ENCODE data around the gene CHMP4B. TPM values are rescaled to one million over a fixed set of nuclear protein-coding genes. Genes with fewer than 3 reads are reported as not detected.
A peak's percentile ranks its signal among the peaks of the same experiment; 100 is the strongest.

Gene CHMP4B
- total RNA-seq, 2 experiments from 2014 or later = 44.2 to 49.3 TPM

GRCh38 chr20:33847006-33847405 lies 35.9 kb downstream of the CHMP4B start:
- Mint-ChIP-seq H3K36me3 (ENCODE audit: low read depth) (peaks cover 40% of the 10 kb centered on the region), H3K9me3 (no peaks in the 10 kb centered on the region), H3K4me3 (no peak overlapping the region)

GRCh38 chr20:33848391-33848790 lies 37.2 kb downstream of the CHMP4B start:
- H3K9me3 Mint-ChIP-seq = no peaks in the 10 kb centered on the region
- CTCF ChIA-PET = no interaction called here
- H3K9me3 ChIP-seq (ENCODE audit: control insufficient read depth in 1 of 2, insufficient read depth in 1 of 2, low read length in 2 of 2) = no peaks in the 10 kb centered on the region
- H3K27me3 ChIP-seq (ENCODE audit: control insufficient read depth in 1 of 2, insufficient read depth in 2 of 2, low read length in 2 of 2) = no peaks in the 10 kb centered on the region
- no peaks in the 10 kb centered on the region for H3K27me3 Mint-ChIP-seq
- peak overlapping the region; percentile 50 for H3K27ac Mint-ChIP-seq
- H3K4me1 ChIP-seq (ENCODE audit: insufficient read depth, low read length) = peaks cover 41% of the 10 kb centered on the region
- H3K4me3 Mint-ChIP-seq = no peak overlapping the region
- H3K4me1 Mint-ChIP-seq (ENCODE audit: low read depth) = peaks cover 87% of the 10 kb centered on the region
- ATAC-seq (ENCODE audit: poor library complexity) = no peak
- POLR2A ChIA-PET = interaction anchor here (1.6 to 2.7 kb wide), 2 partner anchors 11 to 37 kb away, joined by 7 to 14 read pairs; partner anchors contain the start of gene CHMP4B
- DNase-seq = no peak
- no peak overlapping the region for H3K27ac ChIP-seq (ENCODE audit: low read depth in 1 of 2, low read length in 2 of 2)
- peaks cover 42% of the 10 kb centered on the region for H3K36me3 ChIP-seq (ENCODE audit: insufficient read depth, low read length)
- TF ChIP-seq CTCF (IDR thresholded peaks at IDR 0.05) = no peak
- H3K4me3 ChIP-seq (ENCODE audit: low read length) = no peak overlapping the region
- intact Hi-C loops (cut with DNase I, micrococcal nuclease) = no loop called here
- H3K36me3 Mint-ChIP-seq (ENCODE audit: low read depth) = peaks cover 54% of the 10 kb centered on the region

More at GRCh38 chr20:33847006-33847405, 35.9 kb downstream of the CHMP4B start:
- peaks cover 37% of the 10 kb centered on the region for H3K4me1 ChIP-seq (ENCODE audit: insufficient read depth, low read length)
- no peaks in the 10 kb centered on the region for H3K9me3 ChIP-seq (ENCODE audit: control insufficient read depth in 1 of 2, insufficient read depth in 1 of 2, low read length in 2 of 2)
- CTCF ChIA-PET = no interaction called here
- H3K27me3 ChIP-seq (ENCODE audit: control insufficient read depth in 1 of 2, insufficient read depth in 2 of 2, low read length in 2 of 2) = no peaks in the 10 kb centered on the region
- TF ChIP-seq CTCF (IDR thresholded peaks at IDR 0.05) = no peak
- POLR2A ChIA-PET = interaction anchor here (0.7 kb wide), 1 partner anchor 36 kb away, joined by 3 read pairs; the partner anchor contains the start of gene CHMP4B
- peak overlapping the region; percentile 81 for H3K27ac Mint-ChIP-seq
- no peak overlapping the region for H3K4me3 ChIP-seq (ENCODE audit: low read length)
- peaks cover 31% of the 10 kb centered on the region for H3K36me3 ChIP-seq (ENCODE audit: insufficient read depth, low read length)
- DNase-seq = no peak
- intact Hi-C loops (cut with DNase I, micrococcal nuclease) = no loop called here
- H3K4me1 Mint-ChIP-seq (ENCODE audit: low read depth) = peaks cover 87% of the 10 kb centered on the region
- H3K27me3 Mint-ChIP-seq = no peaks in the 10 kb centered on the region
- H3K27ac ChIP-seq (ENCODE audit: low read depth in 1 of 2, low read length in 2 of 2) = no peak overlapping the region
- no peak for ATAC-seq (ENCODE audit: poor library complexity)

- peaks cover 71% of the 10 kb centered on the region for H3K36me3 Mint-ChIP-seq (ENCODE audit: low read depth)
- Histone ChIP-seq H3K4me1 (ENCODE audit: insufficient read depth, low read length) (peaks cover 43% of the 10 kb centered on the region), H3K9me3 (ENCODE audit: control insufficient read depth in 1 of 2, insufficient read depth in 1 of 2, low read length in 2 of 2) (no peaks in the 10 kb centered on the region), H3K4me3 (ENCODE audit: low read length) (no peak overlapping the region), H3K36me3 (ENCODE audit: insufficient read depth, low read length) (peaks cover 57% of the 10 kb centered on the region), H3K27ac (ENCODE audit: low read depth in 1 of 2, low read length in 2 of 2) (no peak overlapping the region), H3K27me3 (ENCODE audit: control insufficient read depth in 1 of 2, insufficient read depth in 2 of 2, low read length in 2 of 2) (no peaks in the 10 kb centered on the region)
- ATAC-seq (ENCODE audit: poor library complexity) = no peak
- no peaks in the 10 kb centered on the region for H3K9me3 Mint-ChIP-seq
- no peaks in the 10 kb centered on the region for H3K27me3 Mint-ChIP-seq
- H3K4me3 Mint-ChIP-seq = no peak overlapping the region
- DNase-seq = no peak
- H3K27ac Mint-ChIP-seq = peak overlapping the region; percentile 98
- ChIA-PET POLR2A (interaction anchor here (0.6 to 2.7 kb wide), 3 partner anchors 9 to 228 kb away, joined by 3 to 14 read pairs (median 4); no protein-coding TSS in a partner anchor), CTCF (no interaction called here)
- peaks cover 89% of the 10 kb centered on the region for H3K4me1 Mint-ChIP-seq (ENCODE audit: low read depth)
- TF ChIP-seq CTCF (IDR thresholded peaks at IDR 0.05) = no peak
- intact Hi-C loops (cut with DNase I, micrococcal nuclease) = no loop called here
Observed at GRCh38 chr20:33850159-33850558, 39.0 kb downstream of the CHMP4B start.
